ENCODE measurements around the gene ATP13A2.

DNA sequence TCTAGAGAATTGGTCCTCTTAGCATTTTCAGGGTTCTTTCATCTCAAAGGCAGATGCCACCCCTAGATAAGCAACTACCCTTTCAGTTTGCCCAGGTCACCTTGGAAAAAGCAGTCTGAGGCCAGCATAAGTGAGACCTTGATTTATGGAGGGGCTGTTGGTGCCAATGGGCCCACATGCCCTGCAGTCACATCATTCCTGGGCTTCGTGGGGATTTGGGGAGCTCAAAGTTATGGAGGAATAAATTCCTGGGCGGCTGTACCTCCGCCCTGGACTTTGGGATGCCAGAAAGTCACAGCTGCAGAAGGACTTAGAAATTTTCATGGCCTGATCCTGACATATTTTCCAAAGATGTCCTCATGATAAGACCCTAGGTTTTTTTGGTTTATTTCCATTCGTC lies 44.8 kb upstream of the ATP13A2 start:
- no peak for TF ChIP-seq CTCF (conservative IDR thresholded peaks at IDR 0.05; ENCODE audit: low read length)
- TF ChIP-seq EZH2phosphoT487 (IDR thresholded peaks at IDR 0.05; ENCODE audit: borderline replicate concordance): no peak

Data from Loucy (cell line).